Cardiac fibroblast (primary cell): ENCODE results near the gene CENPU.

Experiments
- DNase-seq, 2 donors: peaks; one replicate each; pipeline versions ENCODE4 v3.0.0 to v3.0.0-alpha.2; 2010; ENCODE audit warnings: low read depth in 2 of 2
- H3K4me3 ChIP-seq, 2 donors: replicated peaks in 1 of 2; 1 replicate in 1 of 2; 2 replicates in 1 of 2; pipeline ENCODE4 v1.5.1; 2011; ENCODE audit warnings: low read depth in 2 of 2, low read length in 2 of 2, mild to moderate bottlenecking in 2 of 2, moderate library complexity in 1 of 2
- TF ChIP-seq, protein P1 (sequence below): IDR thresholded peaks from one replicate; pipeline ENCODE4 v1.5.1; 2011; ENCODE audit warnings: low read depth, mild to moderate bottlenecking, low read length, inconsistent platforms

The CENPU gene

DNA sequence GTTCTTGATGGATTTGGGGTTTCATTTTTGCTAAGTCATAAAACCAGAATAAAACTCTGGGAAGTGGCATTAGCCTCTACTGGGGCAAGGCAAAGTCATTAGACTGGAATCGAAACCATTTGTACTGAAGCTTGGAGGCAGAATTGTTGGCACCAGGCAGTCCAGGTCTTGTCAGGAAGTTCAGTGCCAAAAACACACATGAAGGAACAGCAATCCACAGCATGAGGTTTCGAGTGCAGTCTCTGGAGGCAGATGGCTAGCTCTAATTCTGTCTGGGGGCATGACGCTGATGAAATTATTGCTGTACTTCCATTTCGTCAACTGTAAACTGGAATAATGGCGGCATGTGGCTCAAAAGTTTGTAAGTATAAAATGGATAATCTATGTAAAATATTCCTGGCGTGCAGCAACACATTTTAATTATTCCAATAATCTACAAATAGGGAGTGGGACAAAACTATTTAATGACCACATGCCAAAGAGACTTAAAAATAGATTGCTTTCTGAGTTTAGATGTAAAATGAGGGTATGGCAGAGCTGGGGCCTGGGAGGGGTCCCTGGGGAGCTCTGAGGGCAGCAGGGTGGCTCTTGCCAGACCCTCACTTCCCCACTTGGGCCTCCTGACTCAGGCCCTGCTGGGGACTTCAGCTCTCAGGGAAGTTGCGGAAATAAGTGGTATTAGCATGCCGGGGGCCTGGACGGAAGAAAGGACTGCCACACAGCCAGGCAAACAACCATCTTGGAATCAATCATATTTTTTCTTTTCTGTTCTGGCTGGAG is 18.8 kb upstream of the CENPU start:
- TF ChIP-seq, protein P1, sequence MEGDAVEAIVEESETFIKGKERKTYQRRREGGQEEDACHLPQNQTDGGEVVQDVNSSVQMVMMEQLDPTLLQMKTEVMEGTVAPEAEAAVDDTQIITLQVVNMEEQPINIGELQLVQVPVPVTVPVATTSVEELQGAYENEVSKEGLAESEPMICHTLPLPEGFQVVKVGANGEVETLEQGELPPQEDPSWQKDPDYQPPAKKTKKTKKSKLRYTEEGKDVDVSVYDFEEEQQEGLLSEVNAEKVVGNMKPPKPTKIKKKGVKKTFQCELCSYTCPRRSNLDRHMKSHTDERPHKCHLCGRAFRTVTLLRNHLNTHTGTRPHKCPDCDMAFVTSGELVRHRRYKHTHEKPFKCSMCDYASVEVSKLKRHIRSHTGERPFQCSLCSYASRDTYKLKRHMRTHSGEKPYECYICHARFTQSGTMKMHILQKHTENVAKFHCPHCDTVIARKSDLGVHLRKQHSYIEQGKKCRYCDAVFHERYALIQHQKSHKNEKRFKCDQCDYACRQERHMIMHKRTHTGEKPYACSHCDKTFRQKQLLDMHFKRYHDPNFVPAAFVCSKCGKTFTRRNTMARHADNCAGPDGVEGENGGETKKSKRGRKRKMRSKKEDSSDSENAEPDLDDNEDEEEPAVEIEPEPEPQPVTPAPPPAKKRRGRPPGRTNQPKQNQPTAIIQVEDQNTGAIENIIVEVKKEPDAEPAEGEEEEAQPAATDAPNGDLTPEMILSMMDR = no peak
- DNase-seq = no peak
- H3K4me3 ChIP-seq = no peak overlapping the region

DNA sequence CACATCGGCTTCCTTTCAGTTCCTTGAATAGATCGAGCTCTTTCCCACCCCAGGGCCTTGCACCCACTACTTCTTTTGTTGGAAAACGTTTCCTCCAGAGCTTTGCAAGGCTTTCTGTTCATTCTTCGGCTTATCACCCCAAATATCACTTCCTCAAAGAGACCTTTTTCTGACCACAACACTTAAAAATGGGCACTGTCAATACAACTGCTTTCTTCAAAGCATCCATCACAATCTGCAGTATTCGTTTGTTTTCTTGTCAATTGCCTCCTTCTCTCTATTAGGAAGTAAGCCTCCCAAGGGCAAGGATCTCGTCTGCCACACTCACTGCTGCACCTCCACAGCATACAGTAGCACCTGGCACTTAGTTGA is 17.7 kb upstream of the CENPU start:
- no peak for DNase-seq
- TF ChIP-seq, protein P1 = no peak

DNA sequence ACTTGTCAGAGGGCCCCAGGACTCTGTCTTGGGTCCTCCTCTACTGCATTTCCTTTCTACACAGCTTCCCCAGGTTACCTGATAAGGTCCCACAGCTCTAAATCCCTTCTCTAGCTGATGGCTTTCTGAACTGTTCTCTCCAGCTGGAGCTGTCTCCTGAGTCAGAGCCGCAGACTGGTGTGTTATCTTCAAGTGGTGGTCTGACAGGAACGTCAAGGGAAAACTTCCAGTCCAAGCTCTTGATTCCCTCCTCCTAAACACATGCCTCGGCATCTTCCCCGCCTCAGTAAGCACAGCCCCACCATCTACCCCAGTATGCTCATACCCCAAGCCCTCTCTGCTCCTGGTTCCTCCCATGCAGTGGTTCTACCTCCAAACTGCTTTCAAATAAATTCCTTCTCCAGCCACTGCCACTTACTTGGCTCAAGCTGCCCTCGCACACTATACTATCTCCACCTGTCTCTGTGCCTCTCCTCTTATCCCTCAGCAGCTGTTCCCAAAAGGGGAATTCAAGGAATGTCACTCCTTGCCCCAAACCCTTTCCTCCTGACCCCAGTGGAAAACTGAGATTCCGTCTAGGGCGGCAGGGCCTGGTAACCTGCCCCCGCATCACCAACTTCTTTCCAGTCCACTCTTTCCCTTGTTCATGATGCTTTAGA is 17.2 kb upstream of the CENPU start:
- peak in 1 of 2 donors; percentile 69 for DNase-seq
- no peak overlapping the region for H3K4me3 ChIP-seq

More for the DNA sequence above, 17.7 kb upstream of the CENPU start:
- no peak overlapping the region for H3K4me3 ChIP-seq

DNA sequence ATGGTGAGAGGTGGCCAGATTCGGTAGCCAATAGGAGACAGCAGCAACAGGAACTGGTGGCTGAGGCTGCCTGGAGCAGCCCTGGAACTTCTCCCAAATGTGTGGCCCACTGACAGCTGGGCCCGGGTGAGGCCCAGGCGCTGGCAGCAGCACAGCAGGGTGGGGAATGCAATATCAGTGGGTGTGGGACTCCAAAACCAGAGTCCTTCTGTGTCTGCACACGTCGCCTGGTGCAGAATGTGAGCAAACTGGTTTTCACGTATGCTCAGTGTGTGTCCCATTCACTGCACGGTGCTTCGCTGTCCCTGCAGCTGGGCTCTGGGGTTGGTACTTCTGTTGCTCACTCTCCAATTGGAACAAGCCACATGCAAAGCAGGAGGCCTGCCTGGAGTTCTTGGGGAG is 14.4 kb upstream of the CENPU start:
- DNase-seq = no peak
- H3K4me3 ChIP-seq = no peak overlapping the region
- TF ChIP-seq, protein P1 = no peak

More for the DNA sequence above, 17.2 kb upstream of the CENPU start:
- TF ChIP-seq, protein P1 = no peak

DNA sequence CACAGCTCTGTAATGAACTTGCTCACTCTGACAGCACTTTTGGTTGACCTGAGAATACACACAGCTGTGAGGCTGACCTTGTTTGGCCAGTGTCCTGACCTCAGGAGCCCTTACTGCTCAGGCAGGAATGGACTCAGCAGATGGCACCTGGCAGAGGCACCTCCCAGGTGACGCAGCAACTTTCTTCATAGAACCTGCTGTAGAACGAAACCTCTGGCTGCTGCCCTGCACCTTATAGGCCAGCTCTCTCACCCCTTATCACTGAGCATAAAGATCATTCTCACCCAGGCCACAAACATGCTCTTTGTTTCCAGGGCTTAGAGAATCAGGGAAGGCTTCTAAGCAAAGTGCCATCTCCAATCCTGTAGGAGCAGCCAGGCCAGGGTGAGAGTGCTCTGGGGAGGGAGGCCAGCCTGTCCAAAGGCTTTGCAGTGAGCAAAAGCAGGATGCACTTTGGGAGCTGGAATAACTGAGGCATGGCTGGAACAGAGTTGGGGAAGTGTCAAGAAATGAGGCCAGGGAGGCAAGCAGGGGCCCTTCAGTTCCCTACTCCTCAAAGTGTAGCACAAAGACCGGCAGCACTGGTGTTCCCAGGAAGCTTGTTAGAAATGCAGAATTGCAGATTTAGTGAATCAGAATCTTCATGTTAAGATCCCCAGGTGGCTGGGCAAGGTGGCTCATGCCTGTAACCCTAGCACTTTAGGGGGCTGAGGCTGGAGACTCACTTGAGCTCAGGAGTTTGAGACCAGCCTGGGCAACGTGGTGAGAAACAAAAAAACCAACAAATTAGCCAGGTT is 13.3 kb upstream of the CENPU start:
- H3K4me3 ChIP-seq = no peak overlapping the region
- TF ChIP-seq, protein P1 = no peak
- DNase-seq = no peak

DNA sequence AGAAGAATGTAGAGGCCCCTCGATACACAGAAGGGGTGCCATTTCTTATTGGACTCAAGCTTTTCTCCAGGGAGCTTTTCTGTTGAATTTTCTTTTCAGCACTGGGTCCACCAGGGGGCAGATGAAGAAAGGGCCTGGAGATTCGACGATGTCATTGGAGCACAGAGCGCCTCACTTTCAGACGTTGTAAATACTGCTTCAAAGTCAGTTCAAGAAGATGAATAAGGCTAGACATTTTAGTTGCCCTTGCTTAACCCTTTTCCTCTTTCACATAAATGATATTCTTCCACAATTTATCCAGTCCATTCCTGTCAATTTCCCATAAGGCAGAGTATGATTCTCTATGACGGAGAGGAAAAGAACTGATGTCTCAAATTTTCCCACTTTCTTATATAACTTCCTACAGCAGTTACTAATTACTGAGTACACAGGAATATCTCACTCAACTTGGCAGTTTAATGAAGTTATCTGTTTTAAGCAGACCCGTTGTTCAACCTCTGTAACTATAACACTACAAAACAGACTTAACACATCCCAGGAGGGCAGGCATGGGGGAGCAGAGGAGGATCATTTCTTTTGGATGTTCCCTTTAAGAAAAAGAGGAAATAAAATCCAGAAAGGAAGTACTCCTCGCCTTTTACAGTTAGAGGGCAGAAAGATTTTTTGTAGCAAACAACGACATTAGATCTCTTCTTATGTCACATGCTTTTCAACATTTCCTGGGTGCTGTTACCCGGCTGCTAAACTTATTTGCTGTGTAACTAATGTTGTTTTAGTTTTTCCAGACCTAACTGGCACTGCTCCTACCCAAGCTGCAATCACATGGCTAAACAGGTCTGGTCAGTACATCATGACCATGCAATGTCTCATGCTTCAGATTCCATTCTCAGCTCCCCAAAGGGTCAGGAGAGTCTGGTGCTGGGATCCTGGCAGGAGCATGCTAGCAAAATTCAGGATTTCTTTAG is 12.2 kb upstream of the CENPU start:
- H3K4me3 ChIP-seq = no peak overlapping the region
- peak; percentile 91 to 97 for DNase-seq
- TF ChIP-seq, protein P1 = peak; percentile 78
